ENCODE measurements around the gene C1QTNF4. TPM values are rescaled to one million over a fixed set of nuclear protein-coding genes. Genes with fewer than 3 reads are reported as not detected.

Gene C1QTNF4
- total RNA-seq, 2 experiments from 2014 or later, result 0.43 to 0.47 TPM

DNA sequence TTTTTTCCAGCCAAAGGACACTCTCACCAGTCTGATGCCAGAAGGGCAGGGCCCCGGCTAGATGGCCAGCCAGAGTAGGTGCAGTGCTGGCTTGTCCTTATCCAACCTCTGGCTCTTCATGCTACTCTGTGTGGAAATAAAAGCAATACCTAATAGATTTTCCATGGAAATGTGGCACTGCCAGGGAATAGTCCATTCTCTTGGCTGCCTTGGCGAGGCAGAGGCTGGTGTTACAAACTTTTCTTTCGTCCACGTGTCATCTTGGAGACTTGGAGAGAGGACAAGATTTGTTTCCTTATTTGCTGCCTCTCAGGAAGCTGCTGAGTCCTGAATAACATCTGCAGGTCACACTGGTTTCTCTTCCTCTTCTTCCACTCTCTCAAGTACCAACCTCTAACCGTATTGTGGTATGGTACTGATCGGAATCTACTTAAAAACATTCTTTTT lies 17.2 kb upstream of the C1QTNF4 start:
- no peak overlapping the region for H3K27ac Mint-ChIP-seq
- H3K27me3 Mint-ChIP-seq, result no peaks in the 10 kb centered on the region
- POLR2A ChIA-PET, result no interaction called here
- no peak for ATAC-seq (ENCODE audit: low read depth)
- peaks cover 5% of the 10 kb centered on the region for H3K36me3 Mint-ChIP-seq
- no peak for DNase-seq
- H3K9me3 Mint-ChIP-seq, result no peaks in the 10 kb centered on the region
- H3K4me1 Mint-ChIP-seq, result peaks cover 16% of the 10 kb centered on the region
- no peak overlapping the region for H3K4me3 Mint-ChIP-seq

DNA sequence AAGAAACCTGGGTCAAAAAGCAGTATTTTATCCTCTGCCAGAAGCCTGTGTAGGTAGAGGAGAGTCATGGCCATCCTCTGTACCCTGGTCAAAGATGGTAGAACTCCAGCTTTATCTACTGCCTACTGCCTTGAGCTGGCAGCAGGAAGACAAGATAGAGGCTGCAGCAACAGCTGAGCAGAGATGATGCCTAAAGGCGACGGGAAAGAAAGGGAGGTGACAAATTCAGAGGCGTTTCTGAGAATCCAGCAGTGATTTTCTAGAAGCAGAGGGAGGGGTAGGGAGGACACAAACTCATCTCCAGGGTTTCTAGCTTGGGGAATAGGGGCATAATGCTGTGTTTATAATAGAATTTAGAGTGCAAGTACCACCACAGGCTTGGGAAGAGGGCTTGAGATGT lies 15.5 kb upstream of the C1QTNF4 start:
- Mint-ChIP-seq H3K9me3 (no peaks in the 10 kb centered on the region), H3K4me3 (no peak overlapping the region), H3K27me3 (no peaks in the 10 kb centered on the region), H3K27ac (peak overlapping the region; percentile 34), H3K36me3 (peaks cover 5% of the 10 kb centered on the region), H3K4me1 (peaks cover 9% of the 10 kb centered on the region)
- DNase-seq, result no peak
- peak; percentile 37 for ATAC-seq (ENCODE audit: low read depth)
- POLR2A ChIA-PET, result interaction anchor here (0.8 kb wide), 1 partner anchor 361 kb away, joined by 3 read pairs; no protein-coding TSS in a partner anchor

DNA sequence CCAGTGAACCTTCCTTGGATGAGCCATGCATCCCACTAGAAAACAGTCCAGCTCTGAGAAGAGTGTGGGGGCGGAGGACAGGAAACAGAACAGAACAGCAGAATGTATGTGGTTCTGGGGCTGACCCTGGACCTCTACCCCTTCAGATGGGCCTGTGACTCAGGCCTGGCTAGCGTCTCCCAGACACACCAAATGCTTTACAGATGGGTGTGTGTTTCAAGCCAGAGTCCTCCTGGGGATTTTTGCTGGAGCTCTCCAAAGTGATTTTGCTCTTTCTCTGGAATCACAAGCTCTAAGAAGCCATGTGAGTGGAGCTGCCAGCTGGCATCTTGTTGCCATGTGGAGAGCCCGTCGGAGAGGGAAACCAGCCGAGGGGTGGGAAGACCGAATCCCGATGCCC lies 13.2 kb upstream of the C1QTNF4 start:
- H3K4me3 Mint-ChIP-seq, result no peak overlapping the region
- DNase-seq (no peak), ATAC-seq (ENCODE audit: low read depth) (no peak)
- peaks cover 5% of the 10 kb centered on the region for H3K36me3 Mint-ChIP-seq
- no peaks in the 10 kb centered on the region for H3K27me3 Mint-ChIP-seq
- H3K4me1 Mint-ChIP-seq, result peaks cover 9% of the 10 kb centered on the region
- POLR2A ChIA-PET, result interaction anchor here (1.0 kb wide), 1 partner anchor 42 kb away, joined by 3 read pairs; the partner anchor contains the start of gene PTPMT1
- H3K9me3 Mint-ChIP-seq, result no peaks in the 10 kb centered on the region
- no peak overlapping the region for H3K27ac Mint-ChIP-seq

DNA sequence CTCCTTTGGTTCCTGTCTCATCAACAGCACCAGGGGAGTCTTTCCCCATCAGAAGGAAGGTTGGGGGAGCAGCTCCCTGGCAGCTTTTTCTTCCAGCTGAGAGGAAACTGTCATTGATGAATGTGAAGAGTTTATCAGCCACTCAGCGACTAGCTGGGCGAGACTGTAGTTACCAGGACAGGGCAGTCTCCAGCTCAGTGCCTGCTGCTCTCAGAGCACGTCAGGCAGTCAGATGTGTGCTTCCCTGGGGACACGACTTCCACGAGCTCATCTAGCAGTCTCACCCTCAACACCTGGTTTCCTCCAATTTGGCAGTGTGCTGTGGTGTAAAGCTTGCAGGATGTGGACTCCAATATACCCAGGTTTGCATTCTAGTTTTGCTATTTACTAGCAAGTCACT lies 12.5 kb upstream of the C1QTNF4 start:
- POLR2A ChIA-PET, result interaction anchor here (1.0 kb wide), 1 partner anchor 41 kb away, joined by 3 read pairs; the partner anchor contains the start of gene PTPMT1
- H3K27me3 Mint-ChIP-seq, result no peaks in the 10 kb centered on the region
- DNase-seq, result no peak
- H3K4me3 Mint-ChIP-seq, result no peak overlapping the region
- H3K36me3 Mint-ChIP-seq, result peaks cover 5% of the 10 kb centered on the region
- ATAC-seq (ENCODE audit: low read depth), result no peak
- H3K27ac Mint-ChIP-seq, result no peak overlapping the region
- peaks cover 8% of the 10 kb centered on the region for H3K4me1 Mint-ChIP-seq
- H3K9me3 Mint-ChIP-seq, result no peaks in the 10 kb centered on the region

DNA sequence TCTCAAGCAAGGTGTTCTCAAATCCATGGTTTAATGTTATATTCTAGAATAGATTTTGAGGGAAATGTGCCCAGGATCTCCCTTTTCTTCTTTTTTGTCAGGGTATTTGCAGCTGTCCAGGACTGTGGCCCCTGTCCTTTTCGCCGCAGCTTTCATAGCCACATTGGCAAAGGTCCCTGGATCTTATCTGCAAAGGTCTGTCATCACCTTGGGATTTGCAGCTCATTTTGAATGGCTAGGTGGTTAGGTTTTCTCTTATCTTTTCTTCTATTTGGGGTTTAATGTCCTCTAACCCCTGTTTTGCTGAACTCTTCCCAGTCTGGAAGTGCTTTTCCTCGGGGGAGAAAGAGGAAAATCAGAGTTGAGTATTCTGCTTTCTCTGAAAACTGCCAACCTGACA lies 11.7 kb upstream of the C1QTNF4 start:
- no peaks in the 10 kb centered on the region for H3K9me3 Mint-ChIP-seq
- ATAC-seq (ENCODE audit: low read depth) (no peak), DNase-seq (no peak)
- no peak overlapping the region for H3K4me3 Mint-ChIP-seq
- H3K27me3 Mint-ChIP-seq, result no peaks in the 10 kb centered on the region
- POLR2A ChIA-PET, result no interaction called here
- peaks cover 5% of the 10 kb centered on the region for H3K4me1 Mint-ChIP-seq
- H3K27ac Mint-ChIP-seq, result no peak overlapping the region
- peaks cover 5% of the 10 kb centered on the region for H3K36me3 Mint-ChIP-seq

DNA sequence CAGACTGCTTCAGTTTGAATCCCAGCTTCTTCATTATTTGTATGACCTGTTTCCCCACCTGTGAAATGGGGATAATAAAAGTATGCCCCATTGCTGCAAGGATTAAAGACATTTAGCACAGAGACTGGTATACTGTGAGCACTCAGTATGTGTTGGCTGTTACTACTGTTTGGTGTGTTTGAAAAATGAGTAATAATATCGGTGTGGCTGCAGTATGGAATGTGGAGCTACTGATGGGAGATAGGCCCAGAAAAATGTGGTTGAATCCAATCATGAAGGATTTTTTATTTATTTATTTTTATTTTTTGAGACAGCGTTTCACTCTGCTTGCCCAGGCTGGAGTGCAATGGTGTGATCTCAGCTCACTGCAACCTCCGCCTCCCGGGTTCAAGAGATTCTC lies 9.1 kb upstream of the C1QTNF4 start:
- Mint-ChIP-seq H3K4me3 (no peak overlapping the region), H3K27me3 (peaks cover 4% of the 10 kb centered on the region), H3K27ac (no peak overlapping the region), H3K36me3 (peaks cover 5% of the 10 kb centered on the region), H3K4me1 (no peaks in the 10 kb centered on the region), H3K9me3 (no peaks in the 10 kb centered on the region)
- DNase-seq (no peak), ATAC-seq (ENCODE audit: low read depth) (no peak)
- POLR2A ChIA-PET, result no interaction called here

DNA sequence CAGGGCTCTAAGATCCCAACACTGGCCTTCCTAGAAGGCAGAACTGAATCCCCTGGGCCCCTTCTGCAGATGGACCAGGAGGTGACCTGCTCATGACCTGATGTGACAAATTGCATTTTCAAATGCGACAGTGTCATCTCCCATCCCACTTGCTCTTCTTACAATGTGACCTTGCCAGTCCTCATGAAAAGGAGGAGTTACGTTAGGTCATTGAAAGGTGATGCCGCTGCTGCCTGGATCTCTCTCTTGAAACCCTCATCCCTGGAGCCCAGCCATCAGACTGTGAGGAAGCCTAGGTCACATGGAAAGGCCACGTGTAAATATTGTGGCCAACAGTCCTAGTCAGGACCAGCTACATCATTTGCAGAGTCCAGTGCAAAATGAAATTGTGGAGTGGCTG lies 5.7 kb upstream of the C1QTNF4 start:
- Mint-ChIP-seq H3K36me3 (no peaks in the 10 kb centered on the region), H3K9me3 (no peaks in the 10 kb centered on the region), H3K4me3 (no peak overlapping the region), H3K27me3 (peaks cover 18% of the 10 kb centered on the region), H3K27ac (no peak overlapping the region), H3K4me1 (no peaks in the 10 kb centered on the region)
- POLR2A ChIA-PET, result interaction anchor here (0.7 kb wide), 1 partner anchor 131 kb away, joined by 3 read pairs; no protein-coding TSS in a partner anchor
- DNase-seq (peak; percentile 6), ATAC-seq (ENCODE audit: low read depth) (no peak)

DNA sequence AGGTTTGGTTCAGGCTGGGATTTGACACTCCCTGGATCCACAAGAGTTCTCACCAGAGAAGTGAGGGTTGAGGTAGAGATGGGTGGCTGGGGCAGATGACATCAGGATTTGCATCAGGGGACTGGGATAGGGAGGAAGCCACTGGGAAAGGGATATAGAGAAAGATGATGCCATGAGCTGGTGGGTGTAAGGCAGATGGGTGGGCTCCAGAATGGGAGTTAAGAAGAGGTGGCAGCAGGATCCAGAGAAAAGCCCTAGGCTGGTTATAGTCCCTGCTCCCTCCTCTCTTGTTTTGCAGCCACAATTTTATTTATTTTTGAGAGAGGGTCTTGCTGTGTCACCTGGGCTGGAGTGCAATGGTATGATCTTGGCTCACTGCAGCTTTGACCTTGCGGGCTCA lies 1.8 kb upstream of the C1QTNF4 start:
- Mint-ChIP-seq H3K4me1 (peaks cover 13% of the 10 kb centered on the region), H3K36me3 (no peaks in the 10 kb centered on the region), H3K4me3 (no peak overlapping the region), H3K27me3 (peaks cover 44% of the 10 kb centered on the region), H3K27ac (no peak overlapping the region), H3K9me3 (no peaks in the 10 kb centered on the region)
- DNase-seq (peak; percentile 2), ATAC-seq (ENCODE audit: low read depth) (no peak)
- POLR2A ChIA-PET, result no interaction called here

DNA sequence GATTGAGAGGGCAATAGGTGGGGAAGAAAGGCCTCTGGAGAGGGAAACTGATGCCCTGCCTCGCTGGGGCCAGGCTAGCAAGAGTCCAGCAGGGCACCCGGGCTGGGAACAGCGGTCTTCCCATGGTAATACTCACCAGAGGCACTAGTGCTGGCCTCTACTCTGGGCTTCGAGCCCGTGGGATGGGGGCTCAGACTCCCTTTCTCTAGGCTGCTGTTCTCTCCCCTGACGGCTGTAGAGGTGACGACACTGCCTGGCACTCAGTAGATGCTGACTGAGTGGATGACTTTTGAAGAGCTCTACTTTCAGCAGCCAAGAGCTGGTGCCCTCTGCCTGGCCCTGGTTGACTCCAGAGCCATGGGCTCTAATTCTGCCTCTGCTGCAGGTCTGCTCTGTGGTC lies 818 bp upstream of the C1QTNF4 start:
- H3K9me3 Mint-ChIP-seq, result no peaks in the 10 kb centered on the region
- H3K27ac Mint-ChIP-seq, result no peak overlapping the region
- H3K4me3 Mint-ChIP-seq, result no peak overlapping the region
- no peaks in the 10 kb centered on the region for H3K36me3 Mint-ChIP-seq
- DNase-seq (peak; percentile 23), ATAC-seq (ENCODE audit: low read depth) (peak; percentile 17)
- peaks cover 13% of the 10 kb centered on the region for H3K4me1 Mint-ChIP-seq
- POLR2A ChIA-PET, result no interaction called here
- H3K27me3 Mint-ChIP-seq, result peaks cover 44% of the 10 kb centered on the region

DNA sequence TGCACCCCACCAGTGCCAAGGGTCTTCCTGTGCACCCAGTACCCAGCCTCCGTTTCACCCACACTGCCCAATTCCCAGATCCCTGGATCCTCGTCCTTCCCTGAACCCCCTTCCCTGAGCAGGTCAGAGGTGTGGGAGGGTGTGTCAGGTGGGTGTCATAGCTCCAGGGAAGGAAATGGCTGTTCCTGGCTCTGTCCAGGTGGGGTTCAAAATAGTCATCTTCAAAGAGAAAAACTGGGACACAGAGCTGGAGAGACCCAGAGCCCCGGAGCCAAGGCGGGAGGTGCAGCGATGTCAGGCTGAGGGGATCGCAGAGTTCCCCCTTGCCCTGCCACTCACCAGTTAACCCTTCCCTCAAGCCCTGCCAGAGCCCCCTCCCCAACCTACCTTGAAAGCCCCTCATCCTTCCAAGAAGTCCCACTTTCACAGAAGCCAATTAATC lies 698 bp downstream of the C1QTNF4 start:
- H3K4me1 Mint-ChIP-seq, result peaks cover 13% of the 10 kb centered on the region
- DNase-seq, result no peak
- peaks cover 40% of the 10 kb centered on the region for H3K27me3 Mint-ChIP-seq
- POLR2A ChIA-PET, result interaction anchor here (0.7 kb wide), 1 partner anchor 8 kb away, joined by 5 read pairs; no protein-coding TSS in a partner anchor
- no peaks in the 10 kb centered on the region for H3K36me3 Mint-ChIP-seq
- H3K9me3 Mint-ChIP-seq, result no peaks in the 10 kb centered on the region
- peak overlapping the region; percentile 37 for H3K4me3 Mint-ChIP-seq
- ATAC-seq (ENCODE audit: low read depth), result no peak
- H3K27ac Mint-ChIP-seq, result no peak overlapping the region

DNA sequence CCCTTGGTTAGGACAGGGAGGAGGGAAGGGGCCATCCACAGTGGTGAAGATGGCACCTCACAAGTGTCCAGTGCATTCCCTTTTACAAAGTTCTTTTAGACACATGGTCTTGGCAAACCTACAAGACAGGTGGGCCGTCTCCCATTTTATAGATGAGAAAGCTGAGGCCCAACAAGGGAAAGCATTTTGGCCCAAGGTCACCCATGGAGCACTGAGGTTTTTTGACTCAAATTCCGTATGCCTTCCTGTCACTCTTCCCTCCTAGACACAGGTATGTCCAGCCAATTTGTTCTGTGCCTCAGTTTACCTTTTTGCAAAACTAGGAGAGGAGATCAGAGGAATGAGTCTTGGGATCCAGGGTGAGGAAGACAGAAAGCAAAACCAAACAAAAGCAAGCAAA lies 1.2 kb downstream of the C1QTNF4 start:
- Mint-ChIP-seq H3K27ac (no peak overlapping the region), H3K4me3 (no peak overlapping the region), H3K36me3 (no peaks in the 10 kb centered on the region), H3K9me3 (no peaks in the 10 kb centered on the region), H3K4me1 (peaks cover 16% of the 10 kb centered on the region), H3K27me3 (peaks cover 40% of the 10 kb centered on the region)
- ATAC-seq (ENCODE audit: low read depth) (no peak), DNase-seq (no peak)
- POLR2A ChIA-PET, result interaction anchor here (0.6 kb wide), 1 partner anchor 238 kb away, joined by 3 read pairs; no protein-coding TSS in a partner anchor

DNA sequence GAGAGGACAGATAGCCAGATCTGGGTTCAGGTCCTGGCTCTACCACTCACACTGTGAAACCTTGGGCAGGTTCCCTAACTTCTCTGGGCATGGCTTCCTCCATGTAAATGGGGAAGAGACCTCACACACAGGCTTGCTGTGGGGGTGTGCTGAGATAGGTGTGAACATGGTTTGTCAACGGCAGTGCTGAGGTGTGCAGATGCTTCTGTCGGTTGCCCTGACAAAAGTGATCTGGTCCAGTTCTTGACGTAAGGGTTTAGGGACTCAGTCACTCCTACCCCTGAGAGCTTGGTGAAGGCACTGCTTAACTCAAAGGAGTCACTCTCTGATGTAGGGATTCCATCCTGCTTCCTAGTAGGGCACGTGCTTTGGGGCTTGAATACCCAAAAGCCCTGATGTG lies 2.0 kb downstream of the C1QTNF4 start:
- ATAC-seq (ENCODE audit: low read depth) (peak; percentile 5), DNase-seq (no peak)
- POLR2A ChIA-PET, result interaction anchor here (0.6 to 1.3 kb wide), 3 partner anchors 14 to 239 kb away, joined by 3 to 6 read pairs (median 6); partner anchors contain the start of genes KBTBD4, NDUFS3 and PTPMT1
- Mint-ChIP-seq H3K27ac (peak overlapping the region; percentile 46), H3K27me3 (peaks cover 40% of the 10 kb centered on the region), H3K36me3 (no peaks in the 10 kb centered on the region), H3K9me3 (no peaks in the 10 kb centered on the region), H3K4me1 (peaks cover 18% of the 10 kb centered on the region), H3K4me3 (peak overlapping the region; percentile 23)

DNA sequence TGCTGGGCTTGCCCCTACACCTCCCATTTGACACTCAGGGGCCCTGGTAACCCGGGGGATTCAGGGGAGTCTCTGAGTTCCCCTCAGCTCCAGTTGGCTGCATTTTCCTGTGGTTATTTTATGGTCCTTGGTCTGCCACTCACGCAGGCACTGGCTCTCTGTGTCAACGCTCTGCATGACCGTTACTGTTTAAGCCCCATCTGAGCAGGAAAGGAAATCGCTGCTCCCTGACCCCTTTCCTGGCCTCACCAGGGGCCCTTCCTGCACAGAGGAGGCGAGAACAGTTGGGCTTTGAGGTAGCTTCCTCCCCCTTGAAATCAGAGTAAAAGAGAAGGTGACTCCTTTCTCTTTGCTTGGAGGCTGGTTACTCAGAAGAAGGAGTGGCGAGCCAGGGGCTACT lies 2.4 kb downstream of the C1QTNF4 start:
- H3K27ac Mint-ChIP-seq, result peak overlapping the region; percentile 46
- DNase-seq (no peak), ATAC-seq (ENCODE audit: low read depth) (peak; percentile 53)
- POLR2A ChIA-PET, result interaction anchor here (1.2 to 1.3 kb wide), 2 partner anchors 13 to 26 kb away, joined by 6 read pairs; partner anchors contain the start of genes KBTBD4, NDUFS3 and PTPMT1
- peak overlapping the region; percentile 23 for H3K4me3 Mint-ChIP-seq
- no peaks in the 10 kb centered on the region for H3K9me3 Mint-ChIP-seq
- peaks cover 18% of the 10 kb centered on the region for H3K4me1 Mint-ChIP-seq
- H3K27me3 Mint-ChIP-seq, result peaks cover 39% of the 10 kb centered on the region
- H3K36me3 Mint-ChIP-seq, result no peaks in the 10 kb centered on the region

DNA sequence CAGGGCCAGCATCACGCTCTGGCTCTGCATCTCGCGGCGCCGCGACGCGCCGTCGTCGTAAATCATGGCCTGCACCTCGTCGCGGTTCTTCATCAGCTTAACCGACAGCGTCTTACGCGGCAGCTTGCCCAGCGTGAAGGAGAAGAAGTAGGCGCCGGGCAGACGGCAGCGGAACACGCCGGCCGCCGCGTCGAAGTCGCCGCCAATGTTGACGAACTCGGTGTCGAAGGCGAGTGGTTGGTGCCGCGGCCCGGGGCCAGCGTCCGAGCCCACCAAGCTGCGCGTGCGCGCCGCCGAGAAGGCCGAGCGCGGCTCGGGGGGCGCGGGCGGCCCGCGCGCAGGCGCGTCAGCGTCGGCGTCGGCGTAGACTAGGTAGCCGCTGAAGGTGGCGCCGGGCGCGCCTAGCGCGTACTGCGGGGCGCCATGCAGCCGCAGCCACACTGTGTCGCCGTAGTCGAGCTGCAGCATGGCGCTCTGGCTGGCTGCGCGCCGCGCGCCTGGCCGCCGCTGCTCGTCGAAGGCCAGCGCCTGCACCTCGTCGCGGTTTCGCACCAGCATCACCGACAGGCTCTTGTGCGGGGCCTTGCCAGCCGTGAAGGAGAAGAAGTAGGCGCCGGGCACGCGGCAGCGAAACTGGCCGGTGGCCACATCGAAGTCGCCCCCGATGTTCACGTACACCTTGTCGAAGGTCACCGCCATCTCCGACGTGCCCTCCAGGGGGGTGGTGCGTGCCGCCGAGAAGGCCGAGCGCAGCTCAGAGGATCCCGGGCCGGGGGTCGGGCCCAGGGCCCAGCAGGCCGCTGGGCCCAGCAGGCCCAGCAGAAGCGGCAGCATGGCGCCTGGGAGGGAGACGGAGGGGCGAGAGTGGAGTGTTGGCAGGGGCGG lies 4.0 kb downstream of the C1QTNF4 start:
- POLR2A ChIA-PET, result no interaction called here
- H3K27me3 Mint-ChIP-seq, result peaks cover 28% of the 10 kb centered on the region
- H3K4me1 Mint-ChIP-seq, result peaks cover 23% of the 10 kb centered on the region
- H3K4me3 Mint-ChIP-seq, result no peak overlapping the region
- DNase-seq, result no peak
- no peaks in the 10 kb centered on the region for H3K9me3 Mint-ChIP-seq
- ATAC-seq (ENCODE audit: low read depth), result no peak
- H3K27ac Mint-ChIP-seq, result no peak overlapping the region
- H3K36me3 Mint-ChIP-seq, result no peaks in the 10 kb centered on the region

All from activated naive CD8-positive, alpha-beta T cell treated with anti-CD3 and anti-CD28 coated beads, Interleukin-2, amount 10 ng/mL, durations not matched to agents 7 days and 5 days (primary cell).